ENCODE data around the gene RPL13A.

GRCh38 chr19:49475995-49476880, 11.2 kb upstream of the RPL13A start:
- TF ChIP-seq YY1 (IDR thresholded peaks at IDR 0.05; ENCODE audit: borderline replicate concordance in 1 of 3, control insufficient read depth in 1 of 3, extremely low read depth in 1 of 3, insufficient read depth in 3 of 3, insufficient read length in 1 of 3, insufficient replicate concordance in 2 of 3, low read depth in 1 of 3, low read length in 2 of 3) (no peak), SP2 (IDR thresholded peaks at IDR 0.05; ENCODE audit: extremely low read depth, low read depth, low read length, poor library complexity, severe bottlenecking) (no peak)
